Osteocyte (in vitro differentiated cells): ENCODE measurements around the gene NSMCE4A. TPM values are rescaled to one million over a fixed set of nuclear protein-coding genes. Genes with fewer than 3 reads are reported as not detected.
"Not testable (repeated sequence)": the region's sequence is repeated elsewhere in the genome, so short reads cannot be mapped to it uniquely, and the experiment has no call there.

ENCODE experiments used
- DNase-seq: peaks from one replicate; pipeline ENCODE4 v3.0.0; 2021; ENCODE audit warnings: mixed read lengths; ENCODE audit not compliant: unreplicated experiment; ENCODE audit errors: extremely low spot score
- H3K27ac Mint-ChIP-seq: one replicate; pipeline ENCODE4 v1.8.0; 2021; ENCODE audit warnings: mild to moderate bottlenecking, mixed read lengths; ENCODE audit not compliant: unreplicated experiment
- H3K27me3 Mint-ChIP-seq: one replicate; pipeline ENCODE4 v1.8.0; 2021; ENCODE audit warnings: mixed read lengths; ENCODE audit not compliant: unreplicated experiment
- H3K36me3 Mint-ChIP-seq: one replicate; pipeline ENCODE4 v1.8.0; 2021; ENCODE audit warnings: mixed read lengths; ENCODE audit not compliant: unreplicated experiment
- H3K4me1 Mint-ChIP-seq: one replicate; pipeline ENCODE4 v1.8.0; 2021; ENCODE audit warnings: mixed read lengths; ENCODE audit not compliant: unreplicated experiment
- H3K4me3 Mint-ChIP-seq: one replicate; pipeline ENCODE4 v1.8.0; 2021; ENCODE audit warnings: mild to moderate bottlenecking, moderate library complexity, mixed read lengths; ENCODE audit not compliant: unreplicated experiment
- H3K9me3 Mint-ChIP-seq: one replicate; pipeline ENCODE4 v1.8.0; 2021; ENCODE audit warnings: mixed read lengths; ENCODE audit not compliant: unreplicated experiment
- long read RNA-seq: library from polyadenylated mRNA; unstranded; transcript quantifications from one replicate; pipeline ENCODE4 v2.0.0, GENCODE V29; 2021
- total RNA-seq: library from RNA; stranded (reverse); gene quantifications from 2 replicates; pipeline ENCODE4 v1.2.1, GENCODE V29; 2021
- TF ChIP-seq, protein P1 (sequence below): fragments of 200-600 bp; sonication (generic); IDR thresholded peaks from 2 replicates; pipeline ENCODE4 v1.5.0; 2021; ENCODE audit warnings: antibody characterized with exemption, mild to moderate bottlenecking, moderate library complexity

The NSMCE4A gene, protein sequence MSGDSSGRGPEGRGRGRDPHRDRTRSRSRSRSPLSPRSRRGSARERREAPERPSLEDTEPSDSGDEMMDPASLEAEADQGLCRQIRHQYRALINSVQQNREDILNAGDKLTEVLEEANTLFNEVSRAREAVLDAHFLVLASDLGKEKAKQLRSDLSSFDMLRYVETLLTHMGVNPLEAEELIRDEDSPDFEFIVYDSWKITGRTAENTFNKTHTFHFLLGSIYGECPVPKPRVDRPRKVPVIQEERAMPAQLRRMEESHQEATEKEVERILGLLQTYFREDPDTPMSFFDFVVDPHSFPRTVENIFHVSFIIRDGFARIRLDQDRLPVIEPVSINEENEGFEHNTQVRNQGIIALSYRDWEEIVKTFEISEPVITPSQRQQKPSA
- 31.0 and 34.3 TPM in 2 replicates for total RNA-seq
- long read RNA-seq, transcript NSMCE4A-202 (11 exons, 1,394 nt) = major isoform, 18 of 45 reads
- long read RNA-seq, partial matches to known transcripts = 5 of 45 reads
- long read RNA-seq, other reads (novel, unspliced or antisense) = 22 of 45 reads

DNA sequence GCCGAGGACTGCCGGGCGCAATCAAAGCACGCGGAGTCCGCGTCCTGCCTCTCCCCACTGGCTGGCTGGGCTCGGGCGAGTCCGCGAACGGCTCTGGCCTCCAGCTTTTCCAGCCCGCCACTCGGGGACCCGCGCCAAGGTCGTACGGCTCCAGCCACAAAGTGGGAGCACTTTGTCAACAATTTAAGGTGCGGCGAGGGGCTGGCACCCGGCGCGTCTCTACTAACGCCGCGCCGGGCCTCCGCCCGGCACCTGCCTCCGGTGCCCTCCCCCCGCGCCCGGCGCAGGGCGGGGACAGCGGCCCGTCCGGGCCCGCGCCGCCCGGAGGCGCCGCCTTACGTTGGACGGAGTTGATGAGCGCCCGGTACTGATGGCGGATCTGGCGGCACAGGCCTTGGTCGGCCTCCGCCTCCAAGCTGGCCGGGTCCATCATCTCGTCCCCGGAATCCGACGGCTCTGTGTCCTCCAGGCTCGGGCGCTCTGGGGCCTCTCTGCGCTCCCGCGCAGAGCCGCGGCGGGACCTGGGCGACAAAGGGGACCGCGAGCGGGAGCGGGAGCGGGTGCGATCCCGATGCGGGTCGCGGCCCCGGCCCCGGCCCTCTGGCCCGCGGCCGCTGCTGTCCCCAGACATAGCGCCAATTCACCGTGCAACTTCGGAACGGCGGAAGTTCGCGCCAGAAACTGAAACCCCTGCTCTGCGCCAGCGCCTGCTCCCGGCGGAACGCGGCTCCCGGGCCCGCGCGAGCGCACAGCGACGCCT lies at the start of gene NSMCE4A:
TSS of gene NSMCE4A (minus strand) at position 683 of the 760 bp plus-strand sequence. CDS start at position 631, 52 bp downstream.
- H3K36me3 Mint-ChIP-seq = peaks cover 5% of the 10 kb centered on the region
- peaks cover 15% of the 10 kb centered on the region for H3K4me1 Mint-ChIP-seq
- TF ChIP-seq, protein P1, sequence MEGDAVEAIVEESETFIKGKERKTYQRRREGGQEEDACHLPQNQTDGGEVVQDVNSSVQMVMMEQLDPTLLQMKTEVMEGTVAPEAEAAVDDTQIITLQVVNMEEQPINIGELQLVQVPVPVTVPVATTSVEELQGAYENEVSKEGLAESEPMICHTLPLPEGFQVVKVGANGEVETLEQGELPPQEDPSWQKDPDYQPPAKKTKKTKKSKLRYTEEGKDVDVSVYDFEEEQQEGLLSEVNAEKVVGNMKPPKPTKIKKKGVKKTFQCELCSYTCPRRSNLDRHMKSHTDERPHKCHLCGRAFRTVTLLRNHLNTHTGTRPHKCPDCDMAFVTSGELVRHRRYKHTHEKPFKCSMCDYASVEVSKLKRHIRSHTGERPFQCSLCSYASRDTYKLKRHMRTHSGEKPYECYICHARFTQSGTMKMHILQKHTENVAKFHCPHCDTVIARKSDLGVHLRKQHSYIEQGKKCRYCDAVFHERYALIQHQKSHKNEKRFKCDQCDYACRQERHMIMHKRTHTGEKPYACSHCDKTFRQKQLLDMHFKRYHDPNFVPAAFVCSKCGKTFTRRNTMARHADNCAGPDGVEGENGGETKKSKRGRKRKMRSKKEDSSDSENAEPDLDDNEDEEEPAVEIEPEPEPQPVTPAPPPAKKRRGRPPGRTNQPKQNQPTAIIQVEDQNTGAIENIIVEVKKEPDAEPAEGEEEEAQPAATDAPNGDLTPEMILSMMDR = peak; percentile 79
- peak within 1 kb of the TSS; percentile 80 for H3K4me3 Mint-ChIP-seq
- DNase-seq = peak; percentile 92
- H3K9me3 Mint-ChIP-seq = no peaks in the 10 kb centered on the region
- H3K27ac Mint-ChIP-seq = peak within 1 kb of the TSS; percentile 47
- H3K27me3 Mint-ChIP-seq = no peaks in the 10 kb centered on the region

DNA sequence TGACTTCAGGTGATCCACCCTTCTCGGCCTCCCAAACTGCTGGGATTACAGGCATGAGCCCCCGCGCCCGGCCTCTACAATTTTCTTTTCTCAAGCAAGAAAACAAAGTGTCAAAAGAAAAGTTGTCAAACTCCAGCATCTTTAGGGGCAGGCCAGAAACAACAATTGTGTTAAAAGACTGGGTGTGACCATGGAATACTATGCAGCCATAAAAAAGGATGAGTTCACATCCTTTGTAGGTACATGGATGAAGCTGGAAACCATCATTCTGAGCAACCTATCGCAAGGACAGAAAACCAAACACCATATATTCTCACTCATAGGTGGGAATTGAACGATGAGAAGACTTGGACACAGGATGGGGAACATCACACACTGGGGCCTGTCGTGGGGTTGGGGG lies 48.2 kb upstream of the NSMCE4A start:
- DNase-seq, H3K9me3 Mint-ChIP-seq, H3K27ac Mint-ChIP-seq, H3K36me3 Mint-ChIP-seq, H3K4me1 Mint-ChIP-seq, H3K4me3 Mint-ChIP-seq: not testable (repeated sequence)
- peaks cover 28% of the 10 kb centered on the region for H3K27me3 Mint-ChIP-seq

DNA sequence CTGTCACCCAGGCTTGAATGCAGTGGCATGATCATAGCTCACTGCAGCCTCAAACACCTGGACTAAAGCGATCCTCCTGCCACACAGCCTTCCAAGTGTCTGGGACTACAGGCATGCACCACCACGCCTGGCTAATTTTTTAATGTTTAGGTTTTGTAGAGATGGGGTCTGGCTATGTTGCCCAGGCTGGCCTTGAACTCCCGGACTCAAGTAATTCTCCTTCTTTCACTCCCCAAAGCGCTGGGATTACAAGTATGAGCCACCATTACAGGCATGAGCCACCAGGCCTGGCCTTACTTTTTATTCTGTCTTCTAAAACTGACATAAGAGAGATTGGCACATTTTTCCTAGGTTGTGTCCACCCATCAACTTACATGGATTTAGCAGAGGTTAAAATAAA lies 47.3 kb upstream of the NSMCE4A start:
- DNase-seq = no peak
- H3K27ac Mint-ChIP-seq = no peak overlapping the region
- no peaks in the 10 kb centered on the region for H3K36me3 Mint-ChIP-seq
- no peak overlapping the region for H3K4me3 Mint-ChIP-seq
- TF ChIP-seq, protein P1 = no peak
- H3K9me3 Mint-ChIP-seq = no peaks in the 10 kb centered on the region
- H3K4me1 Mint-ChIP-seq = no peaks in the 10 kb centered on the region
- H3K27me3 Mint-ChIP-seq = peaks cover 31% of the 10 kb centered on the region

DNA sequence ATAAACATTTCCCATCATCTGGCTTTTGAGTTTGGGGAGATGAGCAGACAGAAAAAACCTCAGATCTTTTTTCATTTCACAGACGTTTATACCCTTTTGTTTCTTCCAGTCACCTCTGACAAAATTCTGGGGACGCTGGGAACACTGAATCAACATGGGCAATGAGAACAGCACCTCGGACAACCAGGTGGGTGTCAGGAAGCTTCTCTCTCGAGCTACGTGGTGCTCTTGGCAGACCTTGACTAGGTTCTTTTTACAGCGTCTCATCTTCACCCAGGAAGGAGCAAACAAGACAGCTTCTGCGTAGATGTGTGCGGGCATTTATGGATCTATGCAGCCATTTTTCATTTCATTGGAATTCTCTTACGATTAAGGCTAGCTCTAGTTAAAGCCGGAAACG lies 46.8 kb upstream of the NSMCE4A start:
- TF ChIP-seq, protein P1 = no peak
- Mint-ChIP-seq H3K4me1 (no peaks in the 10 kb centered on the region), H3K4me3 (no peak overlapping the region), H3K36me3 (no peaks in the 10 kb centered on the region), H3K27ac (no peak overlapping the region), H3K27me3 (peaks cover 36% of the 10 kb centered on the region), H3K9me3 (no peaks in the 10 kb centered on the region)
- DNase-seq = no peak

DNA sequence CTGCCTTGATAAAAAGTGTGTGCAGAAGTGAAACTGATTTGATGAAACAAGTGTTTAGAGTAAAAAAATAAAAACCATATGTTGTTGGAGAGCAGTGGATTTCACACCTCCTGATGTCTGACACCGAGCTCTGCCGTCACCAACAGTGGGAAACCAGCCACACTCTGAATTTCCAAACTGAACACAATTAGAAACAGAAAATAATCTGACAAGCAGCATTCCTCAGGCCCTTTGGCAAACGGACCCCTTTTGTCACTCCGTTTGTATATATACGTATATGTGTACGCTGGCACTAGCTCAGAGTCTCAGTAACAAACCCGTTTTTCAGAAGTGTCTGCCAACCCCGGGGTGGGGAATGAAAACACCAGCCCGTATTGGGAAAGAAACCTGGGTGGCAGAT lies 46.4 kb upstream of the NSMCE4A start:
- TF ChIP-seq, protein P1 = no peak
- peaks cover 34% of the 10 kb centered on the region for H3K27me3 Mint-ChIP-seq
- no peak overlapping the region for H3K27ac Mint-ChIP-seq
- no peaks in the 10 kb centered on the region for H3K36me3 Mint-ChIP-seq
- H3K4me3 Mint-ChIP-seq = no peak overlapping the region
- no peaks in the 10 kb centered on the region for H3K4me1 Mint-ChIP-seq
- H3K9me3 Mint-ChIP-seq = no peaks in the 10 kb centered on the region
- DNase-seq = no peak
